HG02852 (cell line): ENCODE data around the gene SVBP.

Experiments used
- ATAC-seq: cut with Tn5 transposase; IDR thresholded peaks from one replicate; pipeline ENCODE4 v1.9.1; 2021; ENCODE audit warnings: mild to moderate bottlenecking, moderate library complexity; ENCODE audit not compliant: unreplicated experiment

The SVBP gene

DNA sequence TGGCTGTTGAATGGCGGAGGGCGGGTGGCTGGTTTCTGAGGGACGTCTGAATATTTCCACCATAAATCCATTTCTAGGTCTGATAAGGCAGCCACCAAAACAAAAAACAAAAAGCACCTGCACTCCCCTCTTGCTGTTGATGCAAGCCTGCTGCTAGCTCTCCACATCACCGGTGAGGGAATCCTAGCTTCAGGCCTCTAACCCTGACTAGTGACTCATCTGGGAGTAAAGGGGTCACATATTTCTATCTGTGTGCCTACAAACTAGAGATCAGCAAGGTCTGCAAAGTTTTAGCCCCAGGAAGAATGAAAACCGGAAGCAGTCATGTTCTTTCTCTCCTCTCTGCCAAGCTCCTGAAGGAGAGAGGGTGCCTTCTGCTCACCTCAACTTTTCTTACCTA is 10.6 kb downstream of the SVBP start:
- ATAC-seq, result no peak

DNA sequence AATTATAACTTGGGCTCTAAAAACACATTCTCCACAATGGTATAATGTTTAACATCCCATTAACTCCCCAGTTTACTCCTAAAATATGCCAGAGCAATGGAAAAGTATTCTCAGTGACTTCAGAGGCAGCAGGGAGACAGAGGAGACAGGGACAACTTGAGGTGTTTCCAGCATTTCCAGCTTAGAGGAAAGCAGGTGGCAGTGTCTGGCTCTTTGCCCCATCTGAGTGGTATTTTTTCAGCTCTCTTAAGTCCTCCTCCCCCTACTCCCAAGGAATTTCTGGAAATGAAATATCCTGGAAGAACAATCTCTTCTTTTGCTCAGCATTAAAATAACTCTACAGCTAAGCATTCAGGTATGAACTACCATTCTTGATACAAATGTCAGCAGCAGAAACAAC is 11.0 kb downstream of the SVBP start:
- ATAC-seq, result no peak

DNA sequence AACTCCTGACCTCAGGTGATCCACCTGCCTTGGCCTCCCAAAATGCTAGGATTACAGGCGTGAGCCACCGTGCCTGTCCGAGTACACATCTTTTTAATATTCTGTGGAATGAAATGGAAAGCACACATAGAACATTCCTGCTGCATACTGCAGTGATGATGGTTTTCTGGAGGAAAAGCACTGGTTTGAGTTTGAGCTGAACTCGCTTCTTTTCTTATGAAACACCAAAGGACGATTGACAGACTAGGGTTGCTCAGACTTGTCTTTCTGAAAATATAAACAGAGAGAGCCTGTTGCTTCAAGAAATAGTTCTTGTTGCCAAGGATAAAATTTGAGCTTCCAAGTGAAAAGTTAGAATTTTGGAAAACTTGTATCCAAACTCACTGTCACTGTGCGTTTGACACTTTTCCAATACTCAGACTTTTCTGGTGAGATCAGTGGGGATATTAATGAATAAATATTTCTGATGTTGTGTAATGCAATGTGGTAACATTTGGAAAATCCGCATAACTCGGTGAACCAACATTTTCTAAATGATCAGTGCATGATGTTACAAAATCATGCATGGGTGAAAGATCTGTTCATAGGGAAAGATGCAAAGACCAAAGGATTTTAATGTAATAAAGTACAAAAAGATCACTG is 15.2 kb downstream of the SVBP start:
- ATAC-seq, result no peak

DNA sequence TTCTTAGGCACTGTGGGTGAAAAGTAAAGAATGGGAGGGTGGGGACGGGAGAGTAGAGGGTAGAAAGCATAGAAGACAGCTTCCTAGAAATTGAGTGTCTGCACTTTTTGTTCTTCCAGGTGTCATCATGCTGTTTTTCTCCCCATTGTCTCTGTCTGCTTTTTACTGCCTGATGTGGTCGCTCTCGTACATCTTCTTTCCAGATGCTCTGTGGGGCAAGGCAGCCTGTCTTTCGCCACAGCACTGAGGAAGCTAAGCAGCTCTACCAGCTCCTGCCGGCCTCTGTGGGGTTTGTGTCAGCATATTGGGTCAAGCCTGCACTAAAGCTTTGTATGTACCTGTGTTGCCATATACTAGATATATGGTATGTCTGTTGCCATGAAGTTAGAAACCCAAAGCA is 19.2 kb downstream of the SVBP start:
- ATAC-seq, result no peak

DNA sequence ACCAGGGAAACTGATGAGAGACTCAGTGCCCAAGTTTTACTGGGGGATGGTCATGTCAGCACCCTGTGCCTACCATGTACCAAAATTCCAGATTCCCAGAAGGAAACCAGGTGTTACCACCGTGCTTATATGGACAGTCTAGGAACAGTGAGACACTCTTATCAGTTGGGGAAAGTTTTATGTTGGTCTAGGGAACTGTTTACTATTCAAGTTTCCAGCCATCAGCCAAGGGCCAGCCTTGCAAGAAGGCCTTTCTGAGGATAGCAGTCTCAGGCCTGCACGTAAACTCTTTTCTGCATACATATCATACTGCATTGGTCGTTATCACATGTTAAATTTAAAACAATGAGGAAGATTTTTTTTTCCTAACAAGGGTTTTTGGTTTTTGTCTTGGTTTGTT is 19.8 kb downstream of the SVBP start:
- ATAC-seq, result no peak

DNA sequence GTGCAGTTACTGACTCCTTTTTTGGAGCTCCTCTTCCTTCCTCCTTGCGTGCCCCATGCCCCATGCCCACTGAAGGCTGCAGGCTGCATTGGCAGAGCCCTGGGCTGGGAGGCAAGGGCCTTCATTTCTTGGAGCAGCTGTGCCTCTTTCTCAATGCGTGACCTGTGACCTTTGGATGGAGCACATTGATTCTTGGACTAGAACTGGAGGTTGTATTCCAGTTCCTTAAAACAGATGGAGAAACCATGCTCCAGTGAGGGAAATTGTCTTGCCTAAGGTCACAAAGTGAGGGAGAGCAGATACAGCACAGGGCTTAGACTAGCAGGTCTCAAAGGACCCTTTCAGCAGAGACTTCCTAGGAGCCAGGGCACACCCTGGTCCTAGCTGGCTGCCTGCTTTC is 23.4 kb downstream of the SVBP start:
- ATAC-seq, result no peak

DNA sequence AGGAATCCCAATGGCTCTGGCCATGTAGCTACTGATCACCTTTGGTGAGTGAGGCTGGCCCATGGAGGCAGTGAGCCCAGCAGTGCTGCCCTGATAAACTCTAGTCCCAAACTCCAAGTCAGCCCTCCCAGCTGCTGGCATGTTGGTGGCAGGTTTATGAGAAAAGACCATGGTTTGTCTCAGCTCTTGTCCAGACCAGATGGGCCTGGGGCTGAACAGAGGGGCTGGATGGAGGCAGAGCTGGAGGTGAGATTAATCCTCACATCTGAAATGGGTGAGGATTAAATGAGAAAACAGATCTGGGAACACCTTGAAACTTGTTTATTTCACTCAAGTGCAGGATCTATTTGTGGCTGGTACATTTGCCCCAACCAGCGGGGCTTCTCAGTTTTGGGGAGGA is 29.2 kb downstream of the SVBP start:
- no peak for ATAC-seq

DNA sequence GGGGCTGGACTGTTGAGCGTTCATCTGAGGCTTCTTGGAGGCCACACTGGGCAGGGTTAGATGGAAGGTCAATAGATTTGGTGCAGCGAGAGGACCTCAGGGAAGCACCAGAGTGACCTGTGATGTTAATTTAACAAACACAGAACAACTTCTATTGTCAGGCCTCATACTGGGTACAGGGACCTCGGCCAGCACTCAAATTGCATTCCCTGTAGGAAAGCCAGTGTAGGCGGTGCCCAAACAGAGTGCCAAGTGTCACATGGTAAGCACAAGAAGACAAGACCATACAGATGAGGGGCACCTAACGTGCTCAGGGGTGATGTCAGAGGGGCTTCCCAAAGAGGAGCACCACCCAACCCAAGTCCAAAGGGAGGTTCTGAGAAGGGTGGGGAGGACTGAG is 31.1 kb downstream of the SVBP start:
- no peak for ATAC-seq

DNA sequence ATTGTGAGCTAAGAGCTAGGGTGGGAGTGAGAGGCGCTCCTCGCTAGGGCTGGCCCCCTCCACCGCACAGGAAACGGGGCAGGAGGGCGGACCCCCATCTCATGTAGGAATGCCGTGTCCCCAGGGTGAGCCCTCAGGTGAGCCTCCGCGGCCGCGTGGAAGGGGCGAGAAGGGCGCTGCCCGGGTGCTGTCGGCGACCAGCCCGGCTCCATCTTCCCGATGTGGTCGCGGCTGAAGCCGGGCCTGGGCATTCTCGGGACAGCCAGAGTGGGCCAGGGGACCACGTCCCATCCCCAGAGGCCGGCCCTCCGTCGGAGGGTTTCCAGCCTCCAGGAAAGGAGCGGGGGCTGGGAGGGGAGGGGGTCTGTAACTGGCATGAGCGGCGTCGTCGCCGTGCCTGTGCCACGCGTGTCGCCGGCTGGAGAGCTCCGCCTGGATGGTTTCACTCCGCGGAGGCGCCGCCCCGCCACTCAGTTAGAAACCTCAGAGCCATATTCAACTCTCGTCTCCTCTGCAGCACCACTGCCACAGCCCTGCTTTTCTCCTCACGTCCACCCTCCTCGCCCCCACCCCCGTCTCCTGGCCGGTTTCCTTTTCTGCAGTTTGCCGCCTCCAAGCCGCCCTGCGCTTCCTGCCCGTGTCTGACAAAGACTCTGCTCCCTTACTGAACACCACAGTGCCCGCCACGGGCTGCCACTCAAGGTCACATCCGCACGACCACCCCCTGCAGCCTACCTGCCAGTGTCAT is 32.1 kb downstream of the SVBP start, which contains the start of gene TMEM269:
TMEM269 (plus strand) TSS at position 46 of the 748 bp plus-strand sequence. CDS start 4,903 bp downstream, outside the sequence.
- no peak for ATAC-seq

DNA sequence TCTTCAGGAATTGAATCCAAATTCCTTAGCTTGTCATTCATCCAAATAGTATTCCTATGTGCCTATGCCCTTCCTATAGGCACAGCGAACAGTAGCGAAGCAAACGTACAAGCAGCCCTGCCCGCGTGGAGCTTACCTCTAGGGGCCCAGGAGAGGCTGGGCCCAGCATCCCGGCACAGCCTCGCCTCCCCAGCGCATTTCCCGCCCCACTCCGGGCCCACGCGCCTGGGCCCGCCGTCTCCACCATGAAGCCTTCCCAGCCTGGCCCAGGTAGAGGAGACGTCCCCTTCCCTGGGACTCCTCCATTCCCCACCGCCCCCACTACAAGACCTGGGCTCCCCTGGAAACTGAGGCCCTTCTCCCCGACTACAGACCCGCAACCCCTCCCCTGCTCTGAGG is 32.7 kb downstream of the SVBP start:
- no peak for ATAC-seq

DNA sequence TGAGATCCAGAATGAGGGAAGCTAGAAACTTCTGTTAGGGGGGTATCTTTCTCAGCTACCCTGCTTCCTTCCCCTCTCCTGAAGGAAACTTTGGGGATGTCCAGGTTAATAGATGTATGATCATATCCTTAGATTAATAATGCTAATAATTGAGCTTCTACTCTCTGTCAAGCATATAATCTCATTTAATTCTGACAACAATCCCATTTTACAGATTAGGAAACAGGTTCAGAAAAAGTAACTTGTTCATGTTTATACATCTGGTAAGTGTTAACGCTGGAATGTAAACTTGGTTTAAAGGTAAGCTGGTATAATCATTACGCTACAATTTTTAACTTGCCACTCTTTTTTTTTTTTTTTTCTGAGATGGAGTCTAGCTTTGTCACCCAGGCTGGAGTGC is 34.1 kb downstream of the SVBP start:
- ATAC-seq, result no peak

DNA sequence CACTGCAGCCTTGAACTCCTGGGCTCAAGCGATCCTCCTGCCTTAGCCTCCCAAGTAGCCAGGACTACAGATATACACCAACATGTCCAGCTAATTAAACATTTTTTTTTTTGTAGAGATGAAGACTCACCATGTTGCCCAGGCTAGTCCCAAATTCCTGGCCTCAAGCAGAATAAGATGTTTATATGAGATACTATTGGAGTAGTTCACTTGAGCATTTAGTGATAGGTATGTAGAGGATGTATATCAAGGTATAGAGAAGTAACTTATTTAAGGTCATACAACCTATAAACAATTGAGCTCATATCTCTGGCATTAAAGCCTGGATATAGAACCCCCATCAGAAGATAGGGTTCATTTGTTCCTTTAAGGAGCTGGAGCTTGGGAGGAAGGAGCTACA is 37.0 kb downstream of the SVBP start:
- no peak for ATAC-seq

DNA sequence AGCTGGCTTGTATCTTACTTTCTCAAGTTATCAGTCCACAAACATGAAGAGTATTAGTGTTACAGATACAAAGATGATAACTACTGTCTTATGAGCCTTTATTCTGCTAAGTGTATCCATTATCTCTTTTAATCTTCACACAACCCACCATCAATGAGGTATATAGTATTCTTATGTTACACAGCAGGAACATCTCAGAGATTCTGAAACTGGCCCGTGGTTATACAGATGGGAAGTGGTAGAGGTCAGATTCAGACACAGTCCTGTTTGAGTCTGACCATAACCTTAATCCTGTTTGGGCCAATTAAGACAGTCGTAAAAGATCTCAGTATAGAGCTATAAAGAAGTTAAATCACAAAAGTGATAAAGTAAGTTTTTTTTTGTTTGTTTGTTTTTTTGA is 37.5 kb downstream of the SVBP start:
- ATAC-seq, result no peak

DNA sequence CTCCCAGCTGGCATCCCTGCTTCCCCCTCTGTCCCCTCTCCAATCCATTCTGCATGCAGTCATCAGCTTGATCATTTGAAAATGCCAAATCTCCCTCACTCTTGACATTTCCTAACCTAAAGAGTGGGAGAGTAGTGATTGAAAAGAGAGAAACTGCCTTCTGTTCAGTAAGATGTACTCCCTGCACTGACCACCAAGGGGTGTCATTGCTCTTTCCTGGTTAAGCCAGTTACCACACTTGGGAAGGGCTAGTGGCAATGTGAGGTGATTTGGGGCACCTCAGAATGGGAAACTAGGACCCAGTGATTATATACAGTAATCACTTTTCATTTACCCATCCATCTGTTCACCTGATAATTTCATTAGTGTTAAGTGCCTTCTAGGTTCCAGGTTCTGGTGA is 39.3 kb downstream of the SVBP start:
- no peak for ATAC-seq

DNA sequence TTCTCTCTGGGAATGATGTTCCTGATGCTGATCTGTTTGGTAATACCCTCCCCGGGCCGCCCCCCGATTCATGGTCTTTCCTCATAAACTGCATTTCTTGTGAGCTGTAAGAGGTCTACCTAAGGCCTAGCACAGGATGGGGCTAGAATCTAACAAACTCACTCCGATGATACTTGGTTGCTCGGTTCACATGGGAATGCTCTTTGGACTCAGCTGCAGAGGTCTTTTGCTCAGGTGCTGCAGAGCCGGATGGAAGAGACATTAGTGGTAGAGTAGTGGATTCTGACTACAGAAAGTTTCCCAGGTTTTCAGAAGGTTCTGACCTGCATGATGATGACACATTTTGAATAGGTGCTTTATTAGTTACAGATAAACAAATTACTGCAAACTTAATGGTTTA is 40.7 kb downstream of the SVBP start:
- ATAC-seq, result no peak

DNA sequence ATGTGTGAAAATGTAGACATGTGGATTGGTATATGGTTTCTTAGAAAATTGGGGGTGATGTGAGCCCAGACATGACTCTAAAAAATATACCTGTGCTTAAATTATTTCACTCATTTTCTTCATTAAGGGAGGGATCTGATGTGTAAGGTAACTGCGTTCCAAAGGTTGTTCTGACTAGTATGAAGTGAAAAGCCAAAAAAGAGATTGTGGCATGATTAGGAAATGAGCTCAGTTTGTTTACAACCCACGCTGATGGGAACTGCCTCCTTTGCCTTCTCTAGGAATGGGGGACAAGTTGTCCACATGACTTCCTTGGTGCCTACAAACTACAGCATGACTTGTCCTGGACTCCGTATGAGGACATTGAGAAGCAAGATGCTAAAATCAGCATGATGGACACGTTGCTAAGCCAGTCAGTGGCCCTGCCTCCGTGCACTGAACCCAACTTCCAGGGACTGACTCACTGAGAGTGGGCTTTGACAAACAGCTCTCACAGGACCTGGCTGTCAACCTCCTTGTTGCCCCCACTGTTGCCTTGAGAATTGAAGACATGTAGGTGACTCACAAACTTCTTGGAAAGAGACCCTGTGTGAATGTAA is 42.2 kb downstream of the SVBP start:
- ATAC-seq, result no peak

DNA sequence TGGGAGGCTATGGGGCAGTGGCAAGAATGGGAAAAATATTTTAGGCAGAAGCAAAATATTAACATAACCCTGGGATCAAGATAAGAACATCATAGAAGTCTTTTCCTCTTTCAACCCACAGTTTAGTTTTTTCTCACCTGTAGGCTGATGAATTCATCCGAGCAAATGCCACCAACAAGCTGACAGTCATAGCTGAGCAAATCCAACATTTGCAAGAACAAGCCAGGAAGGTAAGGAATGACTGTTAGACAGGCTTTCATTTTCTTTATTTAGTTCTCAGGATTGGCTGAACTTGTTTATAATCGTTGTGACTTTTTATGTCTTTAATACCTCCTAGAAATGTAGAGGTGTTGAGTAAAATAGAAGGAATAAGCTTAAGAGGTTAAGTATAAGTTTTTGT is 43.8 kb downstream of the SVBP start:
- no peak for ATAC-seq

DNA sequence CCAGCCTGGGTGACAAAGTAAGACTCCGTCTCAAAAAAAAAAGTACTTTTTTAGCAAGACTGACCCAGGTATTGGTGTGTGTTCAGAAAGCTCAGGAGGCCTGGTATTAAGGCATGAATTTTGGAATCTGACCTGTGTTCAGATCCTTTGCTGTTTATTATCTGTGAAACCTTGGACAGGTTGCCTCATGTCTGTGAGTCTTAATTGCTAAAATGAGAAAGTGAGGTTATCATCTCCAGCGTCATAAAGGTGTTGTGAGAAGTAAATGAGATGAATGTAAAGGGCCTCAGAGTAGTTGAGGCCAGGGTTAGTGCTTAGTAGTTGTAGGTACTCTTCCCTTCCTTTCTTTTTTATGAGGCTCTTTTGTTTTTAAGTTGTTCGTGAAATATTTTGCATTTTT is 47.4 kb downstream of the SVBP start:
- ATAC-seq, result no peak

DNA sequence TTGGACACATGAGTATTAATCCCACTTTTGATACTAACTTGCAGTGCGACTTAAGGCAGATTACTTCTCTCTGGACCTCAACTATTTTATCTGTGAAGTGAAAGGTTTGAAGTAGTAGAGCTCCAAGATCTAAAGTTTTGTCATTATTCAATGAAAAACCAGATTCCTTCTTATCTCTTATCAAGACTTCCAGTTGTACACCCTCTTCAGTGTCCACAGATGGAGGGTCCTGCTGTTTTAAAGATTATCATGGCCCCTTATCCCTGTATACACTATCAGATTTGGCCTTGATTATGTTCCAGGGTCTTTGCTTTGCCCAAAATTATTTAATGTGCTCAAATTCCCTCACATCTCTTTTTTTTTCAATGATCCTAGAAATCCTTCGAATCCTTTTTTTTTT is 49.0 kb downstream of the SVBP start:
- ATAC-seq, result no peak

DNA sequence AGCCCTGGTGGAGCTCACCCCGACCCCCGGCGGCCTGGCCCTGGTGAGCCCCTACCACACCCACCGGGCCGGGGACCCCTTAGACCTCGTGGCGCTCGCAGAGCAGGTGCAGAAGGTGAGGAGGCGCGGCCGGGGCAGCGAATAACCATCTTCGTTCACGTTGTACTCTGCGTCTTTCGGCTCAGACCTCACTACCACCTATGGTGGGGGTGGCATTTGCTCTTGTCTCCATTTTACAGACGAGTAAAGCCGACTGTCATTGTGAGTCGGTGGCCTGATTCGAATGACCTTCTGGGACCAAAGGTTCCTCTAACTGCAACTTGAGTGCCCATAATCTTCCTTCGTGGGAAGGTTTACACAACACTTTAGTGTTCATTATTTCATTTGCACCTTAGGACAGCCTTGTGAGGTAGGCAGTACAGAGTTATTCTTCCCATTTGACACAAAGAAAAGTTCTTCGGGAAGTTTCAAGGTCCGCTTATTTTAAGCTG is 49.6 kb downstream of the SVBP start:
- ATAC-seq, result peak; percentile 24

DNA sequence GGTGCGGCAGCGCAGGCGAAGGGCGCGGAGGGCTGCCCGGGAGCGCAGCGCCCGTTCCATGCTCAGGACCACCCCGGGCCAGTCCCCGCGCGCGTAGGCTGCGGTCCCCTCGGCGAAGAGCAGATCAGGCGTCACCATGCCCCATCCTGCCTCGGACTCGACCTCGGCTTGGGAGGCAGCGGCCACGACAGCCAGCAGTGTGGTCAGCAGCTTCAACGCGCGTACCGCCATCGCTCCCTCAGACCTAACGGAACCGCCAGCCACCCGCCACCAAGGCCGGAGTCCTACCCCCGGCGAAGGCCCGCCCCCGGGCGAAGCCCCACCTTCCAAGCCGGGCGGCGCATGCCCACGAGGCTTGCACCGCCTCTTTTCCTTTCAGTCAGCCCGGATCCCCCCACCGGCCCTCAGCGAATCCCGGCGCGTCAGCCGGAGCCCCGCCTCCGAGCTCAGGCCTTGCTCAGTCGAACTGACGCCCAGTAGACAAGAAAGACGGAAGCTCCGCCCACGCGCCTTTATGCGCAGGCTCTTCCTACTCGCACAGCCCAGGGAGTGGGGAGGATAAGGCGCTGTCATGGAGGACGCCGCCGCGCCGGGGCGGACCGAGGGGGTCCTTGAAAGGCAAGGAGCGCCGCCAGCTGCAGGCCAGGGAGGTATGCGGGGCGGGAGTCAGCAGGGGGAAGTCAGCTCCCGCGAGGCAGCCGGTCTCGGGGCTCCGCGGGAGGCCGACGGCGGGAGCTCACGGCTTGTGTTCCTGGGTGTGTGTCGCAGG is 50.3 kb downstream of the SVBP start, which contains the start of the genes C1orf50 and P3H1:
C1orf50 (plus strand) TSS at position 509 of the 769 bp plus-strand sequence; CDS start at position 572, 63 bp downstream.
P3H1 (minus strand) TSS at position 288 of the 769 bp plus-strand sequence; CDS start at position 231, 57 bp downstream.
- peak; percentile 92 for ATAC-seq
